Hypothalamus (tissue), 51 donors: Measurements from ENCODE around the gene JMJD8.

Source experiments
- DNase-seq, 51 donors: peaks; one replicate each; lab custom pipeline; 2025; lab: John Stamatoyannopoulos, UW

Gene JMJD8

DNA sequence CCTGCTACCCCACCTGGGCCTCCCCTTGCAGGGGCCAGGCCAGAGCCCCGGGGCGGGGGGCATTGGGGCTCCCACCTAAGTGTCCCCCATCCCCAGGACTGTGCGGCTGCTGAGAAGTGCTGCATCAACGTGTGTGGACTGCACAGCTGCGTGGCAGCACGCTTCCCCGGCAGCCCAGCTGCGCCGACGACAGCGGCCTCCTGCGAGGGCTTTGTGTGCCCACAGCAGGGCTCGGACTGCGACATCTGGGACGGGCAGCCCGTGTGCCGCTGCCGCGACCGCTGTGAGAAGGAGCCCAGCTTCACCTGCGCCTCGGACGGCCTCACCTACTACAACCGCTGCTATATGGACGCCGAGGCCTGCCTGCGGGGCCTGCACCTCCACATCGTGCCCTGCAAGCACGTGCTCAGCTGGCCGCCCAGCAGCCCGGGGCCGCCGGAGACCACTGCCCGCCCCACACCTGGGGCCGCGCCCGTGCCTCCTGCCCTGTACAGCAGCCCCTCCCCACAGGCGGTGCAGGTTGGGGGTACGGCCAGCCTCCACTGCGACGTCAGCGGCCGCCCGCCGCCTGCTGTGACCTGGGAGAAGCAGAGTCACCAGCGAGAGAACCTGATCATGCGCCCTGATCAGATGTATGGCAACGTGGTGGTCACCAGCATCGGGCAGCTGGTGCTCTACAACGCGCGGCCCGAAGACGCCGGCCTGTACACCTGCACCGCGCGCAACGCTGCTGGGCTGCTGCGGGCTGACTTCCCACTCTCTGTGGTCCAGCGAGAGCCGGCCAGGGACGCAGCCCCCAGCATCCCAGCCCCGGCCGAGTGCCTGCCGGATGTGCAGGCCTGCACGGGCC lies 51.4 kb downstream of the JMJD8 start:
- no peak for DNase-seq

DNA sequence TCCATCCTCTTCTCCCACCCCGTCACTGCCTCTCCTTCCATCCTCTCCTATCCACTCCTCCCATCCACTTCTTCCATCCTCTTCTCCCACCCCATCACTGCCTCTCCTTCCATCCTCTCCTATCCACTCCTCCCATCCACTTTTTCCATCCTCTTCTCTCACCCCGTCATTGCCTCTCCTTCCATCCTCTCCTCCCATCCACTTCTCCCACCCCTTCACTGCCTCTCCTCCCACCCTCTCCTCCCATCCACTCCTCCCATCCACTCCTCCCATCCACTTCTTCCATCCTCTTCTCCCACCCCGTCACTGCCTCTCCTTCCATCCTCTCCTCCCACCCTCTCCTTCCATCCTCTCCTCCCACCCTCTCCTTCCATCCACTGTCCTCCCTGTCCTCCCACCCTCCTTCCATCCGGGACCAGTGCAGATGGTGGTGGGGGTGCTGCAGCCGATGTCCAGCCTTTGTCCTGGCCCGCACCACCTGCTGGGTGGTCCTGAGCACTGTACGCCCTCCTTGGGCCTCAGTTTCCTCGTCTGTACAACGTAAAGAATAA lies 52.3 kb downstream of the JMJD8 start:
- no peak for DNase-seq
